ENCODE data around the gene WASHC2C.
"Not testable (repeated sequence)": the region's sequence is repeated elsewhere in the genome, so short reads cannot be mapped to it uniquely, and the experiment has no call there.

The WASHC2C gene

GRCh38 chr10:45803060-45804010 lies 76.3 kb downstream of the WASHC2C start:
- H3K27ac Mint-ChIP-seq; H3K36me3 Mint-ChIP-seq (ENCODE audit: low read depth); intact Hi-C loops (cut with micrococcal nuclease); H3K4me1 Mint-ChIP-seq (ENCODE audit: low read depth); H3K4me3 Mint-ChIP-seq; H3K9me3 Mint-ChIP-seq; H3K27me3 Mint-ChIP-seq: not testable (repeated sequence)

GRCh38 chr10:45804996-45805395 lies 77.9 kb downstream of the WASHC2C start:
- H3K4me1 Mint-ChIP-seq (ENCODE audit: low read depth); H3K9me3 Mint-ChIP-seq; H3K27me3 Mint-ChIP-seq; H3K36me3 Mint-ChIP-seq (ENCODE audit: low read depth); H3K4me3 Mint-ChIP-seq; H3K27ac Mint-ChIP-seq; intact Hi-C loops (cut with micrococcal nuclease): not testable (repeated sequence)

- H3K27ac Mint-ChIP-seq, result no peak overlapping the region
- H3K4me1 Mint-ChIP-seq (ENCODE audit: low read depth), result peaks cover 6% of the 10 kb centered on the region
- no peaks in the 10 kb centered on the region for H3K36me3 Mint-ChIP-seq (ENCODE audit: low read depth)
- H3K9me3 Mint-ChIP-seq, result no peaks in the 10 kb centered on the region
- no peaks in the 10 kb centered on the region for H3K27me3 Mint-ChIP-seq
- H3K4me3 Mint-ChIP-seq, result no peak overlapping the region
- intact Hi-C loops (cut with micrococcal nuclease), result no loop called here
These were observed 82.8 kb downstream of the WASHC2C start for GRCh38 chr10:45809837-45810236.

- no peak overlapping the region for H3K4me3 Mint-ChIP-seq
These were observed 84.0 kb downstream of the WASHC2C start for GRCh38 chr10:45811075-45811474.

GRCh38 chr10:45812959-45813358 lies 85.9 kb downstream of the WASHC2C start:
- H3K36me3 Mint-ChIP-seq (ENCODE audit: low read depth); H3K4me3 Mint-ChIP-seq; H3K27me3 Mint-ChIP-seq; intact Hi-C loops (cut with micrococcal nuclease); H3K9me3 Mint-ChIP-seq; H3K27ac Mint-ChIP-seq; H3K4me1 Mint-ChIP-seq (ENCODE audit: low read depth): not testable (repeated sequence)

More at GRCh38 chr10:45811075-45811474, 84.0 kb downstream of the WASHC2C start:
- no peak overlapping the region for H3K27ac Mint-ChIP-seq
- H3K36me3 Mint-ChIP-seq (ENCODE audit: low read depth), result no peaks in the 10 kb centered on the region
- H3K27me3 Mint-ChIP-seq, result no peaks in the 10 kb centered on the region
- H3K9me3 Mint-ChIP-seq, result no peaks in the 10 kb centered on the region
- peaks cover 6% of the 10 kb centered on the region for H3K4me1 Mint-ChIP-seq (ENCODE audit: low read depth)
- intact Hi-C loops (cut with micrococcal nuclease), result no loop called here

GRCh38 chr10:45814146-45814545 lies 87.1 kb downstream of the WASHC2C start:
- peaks cover 16% of the 10 kb centered on the region for H3K9me3 Mint-ChIP-seq
- H3K27me3 Mint-ChIP-seq; H3K4me3 Mint-ChIP-seq; intact Hi-C loops (cut with micrococcal nuclease); H3K27ac Mint-ChIP-seq; H3K4me1 Mint-ChIP-seq (ENCODE audit: low read depth); H3K36me3 Mint-ChIP-seq (ENCODE audit: low read depth): not testable (repeated sequence)

- Mint-ChIP-seq H3K27me3 (no peaks in the 10 kb centered on the region), H3K4me3 (no peak overlapping the region), H3K27ac (no peak overlapping the region), H3K9me3 (peaks cover 16% of the 10 kb centered on the region), H3K36me3 (ENCODE audit: low read depth) (no peaks in the 10 kb centered on the region), H3K4me1 (ENCODE audit: low read depth) (peaks cover 5% of the 10 kb centered on the region)
- intact Hi-C loops (cut with micrococcal nuclease), result no loop called here
These were observed 90.2 kb downstream of the WASHC2C start for GRCh38 chr10:45817130-45817859.

GRCh38 chr10:45817912-45818311 lies 90.8 kb downstream of the WASHC2C start:
- Mint-ChIP-seq H3K27me3 (no peaks in the 10 kb centered on the region), H3K4me1 (ENCODE audit: low read depth) (peaks cover 5% of the 10 kb centered on the region), H3K36me3 (ENCODE audit: low read depth) (no peaks in the 10 kb centered on the region), H3K27ac (no peak overlapping the region), H3K4me3 (no peak overlapping the region), H3K9me3 (peaks cover 16% of the 10 kb centered on the region)
- intact Hi-C loops (cut with micrococcal nuclease), result no loop called here

- no peaks in the 10 kb centered on the region for H3K27me3 Mint-ChIP-seq
- H3K27ac Mint-ChIP-seq, result no peak overlapping the region
- peaks cover 16% of the 10 kb centered on the region for H3K9me3 Mint-ChIP-seq
- intact Hi-C loops (cut with micrococcal nuclease), result no loop called here
- H3K36me3 Mint-ChIP-seq (ENCODE audit: low read depth), result no peaks in the 10 kb centered on the region
- no peak overlapping the region for H3K4me3 Mint-ChIP-seq
- peaks cover 5% of the 10 kb centered on the region for H3K4me1 Mint-ChIP-seq (ENCODE audit: low read depth)
These were observed 92.5 kb downstream of the WASHC2C start for GRCh38 chr10:45819552-45819951.

- H3K4me1 Mint-ChIP-seq (ENCODE audit: low read depth); H3K27me3 Mint-ChIP-seq; intact Hi-C loops (cut with micrococcal nuclease); H3K4me3 Mint-ChIP-seq; H3K36me3 Mint-ChIP-seq (ENCODE audit: low read depth); H3K27ac Mint-ChIP-seq: not testable (repeated sequence)
- H3K9me3 Mint-ChIP-seq, result peaks cover 16% of the 10 kb centered on the region
These were observed 93.2 kb downstream of the WASHC2C start for GRCh38 chr10:45820107-45820830.

GRCh38 chr10:45822918-45823317 lies 95.9 kb downstream of the WASHC2C start:
- intact Hi-C loops (cut with micrococcal nuclease); H3K4me3 Mint-ChIP-seq; H3K36me3 Mint-ChIP-seq (ENCODE audit: low read depth); H3K27ac Mint-ChIP-seq; H3K9me3 Mint-ChIP-seq; H3K4me1 Mint-ChIP-seq (ENCODE audit: low read depth); H3K27me3 Mint-ChIP-seq: not testable (repeated sequence)
